ENCODE results near the gene DPP8.

DNA sequence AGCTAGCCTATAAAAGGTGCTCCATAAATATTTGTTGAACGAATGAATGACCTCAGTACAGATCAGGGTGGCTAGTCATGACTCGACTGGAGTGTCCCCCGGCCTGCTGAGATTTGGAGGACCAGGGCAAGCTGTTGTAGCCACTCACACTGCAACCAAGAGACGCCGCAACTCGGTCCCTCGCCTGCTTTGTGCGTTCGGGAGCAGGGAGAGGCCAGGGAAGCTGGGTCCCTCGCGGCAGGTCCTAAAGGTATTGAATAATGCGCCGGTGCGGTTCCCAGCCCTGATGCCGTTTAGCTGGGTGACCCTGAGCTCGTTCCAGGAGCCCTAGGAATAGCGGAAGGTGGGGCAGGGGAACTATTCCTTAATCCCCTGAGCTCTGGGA, 96.5 kb downstream of the DPP8 start:
- TF ChIP-seq, protein P1, sequence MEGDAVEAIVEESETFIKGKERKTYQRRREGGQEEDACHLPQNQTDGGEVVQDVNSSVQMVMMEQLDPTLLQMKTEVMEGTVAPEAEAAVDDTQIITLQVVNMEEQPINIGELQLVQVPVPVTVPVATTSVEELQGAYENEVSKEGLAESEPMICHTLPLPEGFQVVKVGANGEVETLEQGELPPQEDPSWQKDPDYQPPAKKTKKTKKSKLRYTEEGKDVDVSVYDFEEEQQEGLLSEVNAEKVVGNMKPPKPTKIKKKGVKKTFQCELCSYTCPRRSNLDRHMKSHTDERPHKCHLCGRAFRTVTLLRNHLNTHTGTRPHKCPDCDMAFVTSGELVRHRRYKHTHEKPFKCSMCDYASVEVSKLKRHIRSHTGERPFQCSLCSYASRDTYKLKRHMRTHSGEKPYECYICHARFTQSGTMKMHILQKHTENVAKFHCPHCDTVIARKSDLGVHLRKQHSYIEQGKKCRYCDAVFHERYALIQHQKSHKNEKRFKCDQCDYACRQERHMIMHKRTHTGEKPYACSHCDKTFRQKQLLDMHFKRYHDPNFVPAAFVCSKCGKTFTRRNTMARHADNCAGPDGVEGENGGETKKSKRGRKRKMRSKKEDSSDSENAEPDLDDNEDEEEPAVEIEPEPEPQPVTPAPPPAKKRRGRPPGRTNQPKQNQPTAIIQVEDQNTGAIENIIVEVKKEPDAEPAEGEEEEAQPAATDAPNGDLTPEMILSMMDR (IDR thresholded peaks at IDR 0.05), result no peak
- no peak for TF ChIP-seq POLR2A (IDR thresholded peaks at IDR 0.05)
